IMR-90 (cell line): ENCODE results near the gene LOXL3. TPM values are rescaled to one million over a fixed set of nuclear protein-coding genes. Genes with fewer than 3 reads are reported as not detected.

Source experiments
- ATAC-seq: fragments of 200-7000 bp; cut with Tn5 transposase; 2 replicates; pipeline ENCODE4 v1.9.1; 2020; ENCODE audit warnings: low read depth, mild to moderate bottlenecking, moderate library complexity
- BruUV-seq: library from RNA; stranded (reverse); fragments of 400-500 nt; replicated peaks from 2 replicates; lab custom pipeline; 2021; lab: Mats Ljungman, UMichigan
- CTCF ChIA-PET: fragments of 300-600 bp; formaldehyde crosslinking; extraction: SDS; loops from one replicate; lab custom pipeline; 2021; ENCODE audit warnings: antibody characterized with exemption; lab: Yijun Ruan, JAX
- POLR2A ChIA-PET: fragments of 300-600 bp; sonication (Branson Sonifier 250); formaldehyde crosslinking; loops from one replicate; lab custom pipeline; 2022; ENCODE audit warnings: antibody characterized with exemption; ENCODE audit not compliant: unreplicated experiment; lab: Charles Lee
- DNase-seq: peaks from one replicate; pipeline ENCODE4 v3.0.0; 2013
- H2AFZ ChIP-seq: replicated peaks from 2 replicates; pipeline ENCODE3; 2013; ENCODE audit warnings: low read length, mild to moderate bottlenecking; ENCODE audit not compliant: poor library complexity
- H2AK5ac ChIP-seq: 2 replicates; pipeline ENCODE4 v1.6.1; 2013; ENCODE audit warnings: low read depth, low read length, inconsistent platforms
- H2AK9ac ChIP-seq: replicated peaks from 2 replicates; pipeline ENCODE3; 2013; ENCODE audit warnings: mild to moderate bottlenecking, low read depth, low read length, moderate library complexity; ENCODE audit not compliant: poor library complexity
- H2BK120ac ChIP-seq: 2 replicates; pipeline ENCODE4 v1.6.1; 2013; ENCODE audit warnings: low read depth, low read length, inconsistent platforms
- H2BK15ac ChIP-seq: 3 replicates; pipeline ENCODE4 v1.6.1; 2013; ENCODE audit warnings: low read depth, low read length, inconsistent platforms
- H2BK20ac ChIP-seq: 2 replicates; pipeline ENCODE4 v1.6.1; 2013; ENCODE audit warnings: low read depth, mild to moderate bottlenecking, inconsistent platforms, low read length, moderate library complexity
- H2BK5ac ChIP-seq: 2 replicates; pipeline ENCODE4 v1.6.1; 2013; ENCODE audit warnings: mild to moderate bottlenecking, low read depth, low read length, inconsistent platforms; ENCODE audit not compliant: poor library complexity, severe bottlenecking
- H3K14ac ChIP-seq: replicated peaks from 2 replicates; pipeline ENCODE4 v1.6.1; 2013; ENCODE audit warnings: low read depth, low read length, inconsistent platforms
- H3K18ac ChIP-seq: 2 replicates; pipeline ENCODE4 v1.6.1; 2013; ENCODE audit warnings: low read depth, low read length, control low read depth
- H3K23ac ChIP-seq: 2 replicates; pipeline ENCODE4 v1.6.1; 2013; ENCODE audit warnings: low read depth, low read length, inconsistent platforms
- H3K27ac ChIP-seq: 2 replicates; pipeline ENCODE4 v1.5.1; 2013; ENCODE audit warnings: mild to moderate bottlenecking, control low read depth, low read length; ENCODE audit not compliant: insufficient read depth
- H3K27me3 ChIP-seq: 2 replicates; pipeline ENCODE4 v1.6.1; 2013; ENCODE audit warnings: low read length; ENCODE audit not compliant: control insufficient read depth, insufficient read depth
- H3K36me3 ChIP-seq: 2 replicates; pipeline ENCODE4 v1.6.1; 2013; ENCODE audit warnings: low read length, mixed read lengths; ENCODE audit not compliant: control insufficient read depth, insufficient read depth
- H3K4ac ChIP-seq: 2 replicates; pipeline ENCODE4 v1.6.1; 2013; ENCODE audit warnings: low read depth, low read length, inconsistent platforms
- H3K4me1 ChIP-seq: 2 replicates; pipeline ENCODE4 v1.6.1; 2013; ENCODE audit warnings: low read length, mixed read lengths; ENCODE audit not compliant: control insufficient read depth, insufficient read depth
- H3K4me2 ChIP-seq: 2 replicates; pipeline ENCODE4 v1.6.1; 2013; ENCODE audit warnings: low read depth, mild to moderate bottlenecking, control low read depth, low read length, moderate library complexity
- H3K4me3 ChIP-seq: 2 replicates; pipeline ENCODE4 v1.5.1; 2013; ENCODE audit warnings: low read depth, mild to moderate bottlenecking, control low read depth, low read length, moderate library complexity; ENCODE audit not compliant: insufficient read depth
- H3K56ac ChIP-seq: 2 replicates; pipeline ENCODE4 v1.6.1; 2013; ENCODE audit warnings: low read length, inconsistent platforms; ENCODE audit not compliant: insufficient read depth; ENCODE audit errors: extremely low read depth
- H3K79me1 ChIP-seq, 2 experiments: 2 replicates each; pipeline ENCODE4 v1.6.1; 2013; ENCODE audit warnings: low read length in 2 of 2, inconsistent platforms in 1 of 2, low read depth in 1 of 2
- H3K9ac ChIP-seq: 2 replicates; pipeline ENCODE4 v1.6.1; 2013; ENCODE audit warnings: low read depth, low read length, control low read depth
- H3K9me1 ChIP-seq: 2 replicates; pipeline ENCODE4 v1.6.1; 2013; ENCODE audit warnings: low read length, inconsistent platforms; ENCODE audit not compliant: insufficient read depth
- H3K9me3 ChIP-seq: 2 replicates; pipeline ENCODE4 v1.6.1; 2013; ENCODE audit warnings: low read length; ENCODE audit not compliant: control insufficient read depth, insufficient read depth
- H4K20me1 ChIP-seq: 2 replicates; pipeline ENCODE4 v1.6.1; 2013; ENCODE audit warnings: low read length, inconsistent platforms; ENCODE audit not compliant: insufficient read depth
- H4K5ac ChIP-seq: 2 replicates; pipeline ENCODE4 v1.6.1; 2013; ENCODE audit warnings: mild to moderate bottlenecking, low read depth, low read length, control low read depth
- H4K8ac ChIP-seq, 2 experiments: 2 replicates each; pipeline ENCODE4 v1.6.1; 2013; ENCODE audit warnings: low read depth in 2 of 2, low read length in 2 of 2, control low read depth in 1 of 2, inconsistent platforms in 1 of 2
- H4K91ac ChIP-seq: 2 replicates; pipeline ENCODE4 v1.6.1; 2013; ENCODE audit warnings: low read depth, low read length, inconsistent platforms; ENCODE audit not compliant: insufficient read depth
- CEBPB ChIP-seq: IDR thresholded peaks from 2 replicates; pipeline ENCODE4 v1.6.1; 2012; ENCODE audit warnings: low read depth, low read length, improper control_type of control experiment
- CTCF ChIP-seq: conservative IDR thresholded peaks from 2 replicates; pipeline ENCODE4 v1.5.1; 2012; ENCODE audit warnings: mild to moderate bottlenecking, low read depth, low read length, improper control_type of control experiment
- FOS ChIP-seq: fragments of 150-350 bp; IDR thresholded peaks from 2 replicates; pipeline ENCODE4 v1.6.1; 2016; ENCODE audit warnings: low read depth, low read length
- MAFK ChIP-seq: IDR thresholded peaks from 2 replicates; pipeline ENCODE4 v1.6.1; 2012; ENCODE audit warnings: low read depth, low read length, improper control_type of control experiment
- RCOR1 ChIP-seq: IDR thresholded peaks from 2 replicates; pipeline ENCODE4 v1.6.1; 2012; ENCODE audit warnings: mild to moderate bottlenecking, low read length, improper control_type of control experiment; ENCODE audit not compliant: insufficient replicate concordance
- SMC3 ChIP-seq: fragments of 150-350 bp; IDR thresholded peaks from 2 replicates; pipeline ENCODE4 v1.6.1; 2016; ENCODE audit warnings: low read depth, mild to moderate bottlenecking, antibody characterized with exemption, low read length, moderate library complexity
- WGBS, 2 experiments: methylation state at CpG; one replicate each; pipeline versions ENCODE4 v1.1.5 to v1.1.7; 2013; ENCODE audit warnings: missing lambda C conversion rate in 2 of 2; ENCODE audit not compliant: insufficient read length in 1 of 2; ENCODE audit errors: extremely low coverage in 2 of 2; 5-methylcytosine and 5-hydroxymethylcytosine counted together
- dilution Hi-C: fragments of 300-500 bp; cut with HindIII; formaldehyde crosslinking; loops from one replicate; pipeline ENCODE4 v1.14.3; 2018; ENCODE audit warnings: low sequenced_read_pairs; ENCODE audit not compliant: unreplicated experiment
- in situ Hi-C: fragments of 300-500 bp; cut with MboI; formaldehyde crosslinking; loops from 3 replicates; pipeline ENCODE4 v1.14.3; 2019; ENCODE audit warnings: low sequenced_read_pairs, inconsistent platforms, mixed read lengths
- intact Hi-C: fragments of 100-400 bp; cut with micrococcal nuclease; formaldehyde crosslinking; loops from 2 replicates; pipeline ENCODE4 v1.10.0; 2022
- polyA plus RNA-seq, 3 experiments: library from polyadenylated mRNA; depleted of rRNA; stranded (reverse); fragments of >200 nt; gene quantifications; 2 replicates each; pipeline ENCODE4 v1.2.3, GENCODE V29; 2012; ENCODE audit warnings: low replicate concordance in 1 of 3
- total RNA-seq: library from RNA; depleted of rRNA; stranded (reverse); fragments of >200 nt; gene quantifications from 2 replicates; pipeline ENCODE4 v1.2.3, GENCODE V29; 2012

Gene LOXL3
- total and polyA plus RNA-seq, 2 of the 4 experiments (the other 2 are of a cell fraction), result 17.9 to 23.4 TPM

GRCh38 chr2:74516650-74517049, 37.1 kb downstream of the LOXL3 start:
- H3K27ac ChIP-seq, result no peak overlapping the region
- BruUV-seq, result no TSS peak
- no peak overlapping the region for H3K18ac ChIP-seq
- in situ Hi-C loops, result no loop called here
- no peak overlapping the region for H4K5ac ChIP-seq
- H2BK120ac ChIP-seq, result no peak overlapping the region
- H3K23ac ChIP-seq, result no peak overlapping the region
- 0 out of 2 replicates have a peak, but pooled peaks cover 5% of the 10 kb centered on the region for H4K20me1 ChIP-seq
- 93% methylated on average over 3 of the region's 13 CpGs; no CpG with 5 or more reads in 1 of the 2 experiments for WGBS, 2 experiments
- no peaks in the 10 kb centered on the region for H3K36me3 ChIP-seq
- no peak overlapping the region for H2BK15ac ChIP-seq
- no peak overlapping the region for H2AFZ ChIP-seq
- no peak overlapping the region for H2BK5ac ChIP-seq
- H2AK5ac ChIP-seq, result no peak overlapping the region
- POLR2A ChIA-PET, result no interaction called here
- TF ChIP-seq RCOR1, result no peak
- no peak for TF ChIP-seq SMC3
- TF ChIP-seq MAFK, result no peak
- no peak for TF ChIP-seq FOS
- no peak for TF ChIP-seq CEBPB
- TF ChIP-seq CTCF, result no peak
- DNase-seq (no peak), ATAC-seq (no peak)
- no peak overlapping the region for H3K14ac ChIP-seq
- no peaks in the 10 kb centered on the region for H3K4me1 ChIP-seq
- H3K4ac ChIP-seq, result no peak overlapping the region
- no peak overlapping the region for H4K8ac ChIP-seq
- peaks cover 87% of the 10 kb centered on the region for H3K27me3 ChIP-seq
- dilution Hi-C loops, result no loop called here
- no peak overlapping the region for H3K56ac ChIP-seq
- H3K9me3 ChIP-seq, result peaks cover 20% of the 10 kb centered on the region
- no peaks in the 10 kb centered on the region for H3K9me1 ChIP-seq
- H4K91ac ChIP-seq, result no peak overlapping the region
- intact Hi-C loops, result no loop called here
- H2AK9ac ChIP-seq, result no peak overlapping the region
- H2BK20ac ChIP-seq, result no peak overlapping the region
- CTCF ChIA-PET, result no interaction called here
- H3K79me1 ChIP-seq, result no peaks in the 10 kb centered on the region
- H3K4me2 ChIP-seq, result no peak overlapping the region
- no peak overlapping the region for H3K4me3 ChIP-seq
- H3K9ac ChIP-seq, result no peak overlapping the region
